ENCODE measurements around the gene TTC23. TPM values are rescaled to one million over a fixed set of nuclear protein-coding genes. Genes with fewer than 3 reads are reported as not detected.

The TTC23 gene
- total RNA-seq, 2 experiments from 2014 or later = 0.19 to 0.81 TPM

GRCh38 chr15:99250001-99250400 is 620 bp upstream of the TTC23 start:
- peaks cover 4% of the 10 kb centered on the region for H3K36me3 Mint-ChIP-seq (ENCODE audit: low read depth)
- Histone ChIP-seq H3K4me1 (ENCODE audit: insufficient read depth, low read length) (peaks cover 22% of the 10 kb centered on the region), H3K27ac (ENCODE audit: low read depth in 1 of 2, low read length in 2 of 2) (no peak overlapping the region), H3K9me3 (ENCODE audit: control insufficient read depth in 1 of 2, insufficient read depth in 1 of 2, low read length in 2 of 2) (no peaks in the 10 kb centered on the region), H3K36me3 (ENCODE audit: insufficient read depth, low read length) (no peaks in the 10 kb centered on the region), H3K27me3 (ENCODE audit: control insufficient read depth in 1 of 2, insufficient read depth in 2 of 2, low read length in 2 of 2) (no peaks in the 10 kb centered on the region), H3K4me3 (ENCODE audit: low read length) (no peak overlapping the region)
- no peaks in the 10 kb centered on the region for H3K27me3 Mint-ChIP-seq
- peaks cover 24% of the 10 kb centered on the region for H3K4me1 Mint-ChIP-seq (ENCODE audit: low read depth)
- ChIA-PET CTCF (no interaction called here), POLR2A (interaction anchor here (0.6 to 0.7 kb wide), 2 partner anchors 30 to 1083 kb away, joined by 3 read pairs; no protein-coding TSS in a partner anchor)
- ATAC-seq (ENCODE audit: poor library complexity) (no peak), DNase-seq (no peak)
- no peak overlapping the region for H3K27ac Mint-ChIP-seq
- intact Hi-C loops (cut with DNase I, micrococcal nuclease) = loop anchor here in 1 of 2 experiments (5.0 kb wide), 2 partner anchors 672 to 1097 kb away; no protein-coding TSS in a partner anchor
- no peak for TF ChIP-seq CTCF (IDR thresholded peaks at IDR 0.05)
- no peak overlapping the region for H3K4me3 Mint-ChIP-seq
- H3K9me3 Mint-ChIP-seq = peaks cover 3% of the 10 kb centered on the region

- POLR2A ChIA-PET = no interaction called here
- Histone ChIP-seq H3K27me3 (ENCODE audit: control insufficient read depth in 1 of 2, insufficient read depth in 2 of 2, low read length in 2 of 2) (no peaks in the 10 kb centered on the region), H3K36me3 (ENCODE audit: insufficient read depth, low read length) (no peaks in the 10 kb centered on the region), H3K4me1 (ENCODE audit: insufficient read depth, low read length) (peaks cover 15% of the 10 kb centered on the region), H3K4me3 (ENCODE audit: low read length) (no peak overlapping the region), H3K27ac (ENCODE audit: low read depth in 1 of 2, low read length in 2 of 2) (no peak overlapping the region), H3K9me3 (ENCODE audit: control insufficient read depth in 1 of 2, insufficient read depth in 1 of 2, low read length in 2 of 2) (no peaks in the 10 kb centered on the region)
- CTCF ChIA-PET = no interaction called here
- DNase-seq = peak in 1 of 14 experiments; percentile 6
- TF ChIP-seq CTCF (IDR thresholded peaks at IDR 0.05) = no peak
- H3K27me3 Mint-ChIP-seq = no peaks in the 10 kb centered on the region
- ATAC-seq (ENCODE audit: poor library complexity) = no peak
- intact Hi-C loops (cut with DNase I, micrococcal nuclease) = loop anchor here in 1 of 2 experiments (5.0 kb wide), 1 partner anchor 1344 kb away; no protein-coding TSS in a partner anchor
- peaks cover 3% of the 10 kb centered on the region for H3K9me3 Mint-ChIP-seq
- peaks cover 15% of the 10 kb centered on the region for H3K4me1 Mint-ChIP-seq (ENCODE audit: low read depth)
- H3K36me3 Mint-ChIP-seq (ENCODE audit: low read depth) = peaks cover 4% of the 10 kb centered on the region
- no peak overlapping the region for H3K4me3 Mint-ChIP-seq
- no peak overlapping the region for H3K27ac Mint-ChIP-seq
Observed at GRCh38 chr15:99248000-99248715, 1.2 kb downstream of the TTC23 start.

GRCh38 chr15:99247062-99247461 is 2.3 kb downstream of the TTC23 start:
- Mint-ChIP-seq H3K9me3 (peaks cover 3% of the 10 kb centered on the region), H3K27ac (no peak overlapping the region), H3K36me3 (ENCODE audit: low read depth) (peaks cover 4% of the 10 kb centered on the region), H3K27me3 (no peaks in the 10 kb centered on the region), H3K4me3 (no peak overlapping the region), H3K4me1 (ENCODE audit: low read depth) (peaks cover 6% of the 10 kb centered on the region)
- ATAC-seq (ENCODE audit: poor library complexity) = no peak
- no peaks in the 10 kb centered on the region for H3K9me3 ChIP-seq (ENCODE audit: control insufficient read depth in 1 of 2, insufficient read depth in 1 of 2, low read length in 2 of 2)
- no peaks in the 10 kb centered on the region for H3K36me3 ChIP-seq (ENCODE audit: insufficient read depth, low read length)
- peaks cover 4% of the 10 kb centered on the region for H3K4me1 ChIP-seq (ENCODE audit: insufficient read depth, low read length)
- ChIA-PET POLR2A (no interaction called here), CTCF (no interaction called here)
- H3K27me3 ChIP-seq (ENCODE audit: control insufficient read depth in 1 of 2, insufficient read depth in 2 of 2, low read length in 2 of 2) = no peaks in the 10 kb centered on the region
- DNase-seq = no peak
- H3K4me3 ChIP-seq (ENCODE audit: low read length) = no peak overlapping the region
- H3K27ac ChIP-seq (ENCODE audit: low read depth in 1 of 2, low read length in 2 of 2) = no peak overlapping the region
- intact Hi-C loops (cut with DNase I, micrococcal nuclease) = loop anchor here in 1 of 2 experiments (5.0 kb wide), 1 partner anchor 1345 kb away; no protein-coding TSS in a partner anchor
- no peak for TF ChIP-seq CTCF (IDR thresholded peaks at IDR 0.05)
